Gastrocnemius medialis (tissue), 4 donors: ENCODE measurements around the gene WDSUB1.

Experiments
- POLR2A ChIP-seq, 2 donors: fragments of 450-650 bp; IDR thresholded peaks; one replicate each; pipeline ENCODE4 v1.6.1; 2017; ENCODE audit warnings: antibody characterized with exemption in 2 of 2, mild to moderate bottlenecking in 2 of 2, moderate library complexity in 2 of 2
- TF ChIP-seq, protein P1 (sequence below), 5 experiments: fragments of 450-650 bp in 3 of 5; fragments of 200-600 bp in 2 of 5; sonication (generic) in 2 of 5; IDR thresholded peaks in 4 of 5; conservative IDR thresholded peaks in 1 of 5; 1 replicate in 4 of 5; 2 replicates in 1 of 5; pipeline ENCODE4 v1.5.1; 2016 to 2019; ENCODE audit warnings: antibody characterized with exemption in 5 of 5, mild to moderate bottlenecking in 3 of 5, moderate library complexity in 3 of 5

GRCh38 chr2:159287733-159288132 is 1.2 kb upstream of the WDSUB1 start:
- TF ChIP-seq, protein P1, sequence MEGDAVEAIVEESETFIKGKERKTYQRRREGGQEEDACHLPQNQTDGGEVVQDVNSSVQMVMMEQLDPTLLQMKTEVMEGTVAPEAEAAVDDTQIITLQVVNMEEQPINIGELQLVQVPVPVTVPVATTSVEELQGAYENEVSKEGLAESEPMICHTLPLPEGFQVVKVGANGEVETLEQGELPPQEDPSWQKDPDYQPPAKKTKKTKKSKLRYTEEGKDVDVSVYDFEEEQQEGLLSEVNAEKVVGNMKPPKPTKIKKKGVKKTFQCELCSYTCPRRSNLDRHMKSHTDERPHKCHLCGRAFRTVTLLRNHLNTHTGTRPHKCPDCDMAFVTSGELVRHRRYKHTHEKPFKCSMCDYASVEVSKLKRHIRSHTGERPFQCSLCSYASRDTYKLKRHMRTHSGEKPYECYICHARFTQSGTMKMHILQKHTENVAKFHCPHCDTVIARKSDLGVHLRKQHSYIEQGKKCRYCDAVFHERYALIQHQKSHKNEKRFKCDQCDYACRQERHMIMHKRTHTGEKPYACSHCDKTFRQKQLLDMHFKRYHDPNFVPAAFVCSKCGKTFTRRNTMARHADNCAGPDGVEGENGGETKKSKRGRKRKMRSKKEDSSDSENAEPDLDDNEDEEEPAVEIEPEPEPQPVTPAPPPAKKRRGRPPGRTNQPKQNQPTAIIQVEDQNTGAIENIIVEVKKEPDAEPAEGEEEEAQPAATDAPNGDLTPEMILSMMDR (IDR thresholded peaks at IDR 0.05 in 4 of 5, conservative IDR thresholded peaks at IDR 0.05 in 1 of 5) = no peak
- TF ChIP-seq POLR2A (IDR thresholded peaks at IDR 0.05) = no peak
